HAP-1 (cell line): ENCODE results near the gene RCE1.

Experiments
- DNase-seq, 2 experiments: peaks; one replicate each; pipeline ENCODE4 v3.0.0-alpha.2; 2016 to 2020; ENCODE audit warnings: low spot score in 2 of 2
- H3K27me3 ChIP-seq: fragments of 250-450 bp; sonication (Bioruptor Pico); 2 replicates; pipeline ENCODE4 v1.5.1; 2020; ENCODE audit warnings: low read depth, mild to moderate bottlenecking, moderate library complexity
- H3K36me3 ChIP-seq: fragments of 250-450 bp; sonication (Bioruptor Pico); replicated peaks from 2 replicates; pipeline ENCODE4 v1.5.1; 2020; ENCODE audit warnings: mild to moderate bottlenecking
- H3K4me1 ChIP-seq: fragments of 250-450 bp; sonication (Bioruptor Pico); 2 replicates; pipeline ENCODE4 v1.5.1; 2020; ENCODE audit warnings: mild to moderate bottlenecking
- H3K4me3 ChIP-seq: fragments of 250-450 bp; sonication (Bioruptor Pico); 2 replicates; pipeline ENCODE4 v1.5.1; 2020; ENCODE audit warnings: mild to moderate bottlenecking, moderate library complexity
- H3K9me3 ChIP-seq: fragments of 250-450 bp; sonication (Bioruptor Pico); 2 replicates; pipeline ENCODE4 v1.5.1; 2020; ENCODE audit warnings: mild to moderate bottlenecking, moderate library complexity
- in situ Hi-C: fragments of 300-500 bp; cut with MboI; formaldehyde crosslinking; loops from 3 replicates; pipeline ENCODE4 v1.14.3; 2020; ENCODE audit warnings: low sequenced_read_pairs, inconsistent platforms, mixed read lengths

Gene RCE1

DNA sequence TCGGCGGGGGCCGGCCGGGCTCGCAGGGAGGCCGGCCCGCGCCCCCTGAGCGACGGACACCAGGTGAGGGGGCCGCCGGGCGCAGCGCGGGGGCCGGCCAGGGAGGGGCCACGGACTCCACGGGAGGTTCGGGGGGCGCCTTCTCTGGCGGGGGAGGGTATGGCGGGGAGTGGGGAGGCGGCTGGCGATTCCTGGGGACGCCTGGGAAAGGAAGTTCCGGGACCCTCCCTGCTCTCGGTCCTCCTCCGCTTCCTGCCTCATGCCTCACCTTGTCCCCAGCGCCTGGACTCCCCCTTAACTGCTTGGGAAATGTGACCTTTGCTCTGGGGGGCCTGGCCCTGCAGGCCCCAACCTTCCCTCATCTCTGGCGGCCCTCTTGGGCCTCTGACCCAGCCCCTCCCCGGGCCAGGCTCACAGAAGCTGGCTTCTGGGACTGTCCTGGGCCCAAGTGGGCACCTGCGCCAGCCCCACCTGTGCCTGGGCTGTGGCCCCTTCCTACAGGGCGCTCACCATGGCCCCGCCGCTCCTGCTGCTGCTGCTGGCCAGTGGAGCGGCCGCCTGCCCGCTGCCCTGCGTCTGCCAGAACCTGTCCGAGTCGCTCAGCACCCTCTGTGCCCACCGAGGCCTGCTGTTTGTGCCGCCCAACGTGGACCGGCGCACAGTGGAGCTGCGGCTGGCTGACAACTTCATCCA, 14.1 kb downstream of the RCE1 start:
- Histone ChIP-seq H3K27me3 (no peaks in the 10 kb centered on the region), H3K4me1 (peaks cover 5% of the 10 kb centered on the region), H3K9me3 (no peaks in the 10 kb centered on the region), H3K4me3 (peak overlapping the region; percentile 42), H3K36me3 (peaks cover 26% of the 10 kb centered on the region)
- in situ Hi-C loops, result no loop called here
- peak in 1 of 2 experiments; percentile 41 for DNase-seq

DNA sequence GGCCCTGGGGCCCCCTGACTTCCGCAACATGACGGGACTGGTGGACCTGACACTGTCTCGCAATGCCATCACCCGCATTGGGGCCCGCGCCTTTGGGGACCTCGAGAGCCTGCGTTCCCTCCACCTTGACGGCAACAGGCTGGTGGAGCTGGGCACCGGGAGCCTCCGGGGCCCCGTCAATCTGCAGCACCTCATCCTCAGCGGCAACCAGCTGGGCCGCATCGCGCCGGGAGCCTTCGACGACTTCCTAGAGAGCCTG, 14.6 kb downstream of the RCE1 start:
- peaks cover 26% of the 10 kb centered on the region for H3K36me3 ChIP-seq
- H3K4me1 ChIP-seq, result peaks cover 5% of the 10 kb centered on the region
- DNase-seq, result no peak
- no peaks in the 10 kb centered on the region for H3K9me3 ChIP-seq
- no peaks in the 10 kb centered on the region for H3K27me3 ChIP-seq
- in situ Hi-C loops, result no loop called here
- peak overlapping the region; percentile 42 for H3K4me3 ChIP-seq

DNA sequence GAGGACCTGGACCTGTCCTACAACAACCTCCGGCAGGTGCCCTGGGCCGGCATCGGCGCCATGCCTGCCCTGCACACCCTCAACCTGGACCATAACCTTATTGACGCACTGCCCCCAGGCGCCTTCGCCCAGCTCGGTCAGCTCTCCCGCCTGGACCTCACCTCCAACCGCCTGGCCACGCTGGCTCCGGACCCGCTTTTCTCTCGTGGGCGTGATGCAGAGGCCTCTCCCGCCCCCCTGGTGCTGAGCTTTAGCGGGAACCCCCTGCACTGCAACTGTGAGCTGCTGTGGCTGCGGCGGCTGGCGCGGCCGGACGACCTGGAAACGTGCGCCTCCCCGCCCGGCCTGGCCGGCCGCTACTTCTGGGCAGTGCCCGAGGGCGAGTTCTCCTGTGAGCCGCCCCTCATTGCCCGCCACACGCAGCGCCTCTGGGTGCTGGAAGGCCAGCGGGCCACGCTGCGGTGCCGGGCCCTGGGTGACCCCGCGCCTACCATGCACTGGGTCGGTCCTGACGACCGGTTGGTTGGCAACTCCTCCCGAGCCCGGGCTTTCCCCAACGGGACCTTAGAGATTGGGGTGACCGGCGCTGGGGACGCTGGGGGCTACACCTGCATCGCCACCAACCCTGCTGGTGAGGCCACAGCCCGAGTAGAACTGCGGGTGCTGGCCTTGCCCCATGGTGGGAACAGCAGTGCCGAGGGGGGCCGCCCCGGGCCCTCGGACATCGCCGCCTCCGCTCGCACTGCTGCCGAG, 15.1 kb downstream of the RCE1 start:
- H3K36me3 ChIP-seq, result peaks cover 26% of the 10 kb centered on the region
- no peaks in the 10 kb centered on the region for H3K9me3 ChIP-seq
- H3K4me1 ChIP-seq, result peaks cover 5% of the 10 kb centered on the region
- in situ Hi-C loops, result no loop called here
- H3K27me3 ChIP-seq, result no peaks in the 10 kb centered on the region
- H3K4me3 ChIP-seq, result peak overlapping the region; percentile 42; the same call in 1 of the 2 replicates
- no peak for DNase-seq

- no peaks in the 10 kb centered on the region for H3K9me3 ChIP-seq
- H3K27me3 ChIP-seq, result no peaks in the 10 kb centered on the region
- DNase-seq, result no peak
- H3K36me3 ChIP-seq, result peaks cover 26% of the 10 kb centered on the region
- in situ Hi-C loops, result no loop called here
- H3K4me1 ChIP-seq, result peaks cover 5% of the 10 kb centered on the region
- no peak overlapping the region for H3K4me3 ChIP-seq
Measured at GRCh38 chr11:66858939-66859685, 15.9 kb downstream of the RCE1 start.

DNA sequence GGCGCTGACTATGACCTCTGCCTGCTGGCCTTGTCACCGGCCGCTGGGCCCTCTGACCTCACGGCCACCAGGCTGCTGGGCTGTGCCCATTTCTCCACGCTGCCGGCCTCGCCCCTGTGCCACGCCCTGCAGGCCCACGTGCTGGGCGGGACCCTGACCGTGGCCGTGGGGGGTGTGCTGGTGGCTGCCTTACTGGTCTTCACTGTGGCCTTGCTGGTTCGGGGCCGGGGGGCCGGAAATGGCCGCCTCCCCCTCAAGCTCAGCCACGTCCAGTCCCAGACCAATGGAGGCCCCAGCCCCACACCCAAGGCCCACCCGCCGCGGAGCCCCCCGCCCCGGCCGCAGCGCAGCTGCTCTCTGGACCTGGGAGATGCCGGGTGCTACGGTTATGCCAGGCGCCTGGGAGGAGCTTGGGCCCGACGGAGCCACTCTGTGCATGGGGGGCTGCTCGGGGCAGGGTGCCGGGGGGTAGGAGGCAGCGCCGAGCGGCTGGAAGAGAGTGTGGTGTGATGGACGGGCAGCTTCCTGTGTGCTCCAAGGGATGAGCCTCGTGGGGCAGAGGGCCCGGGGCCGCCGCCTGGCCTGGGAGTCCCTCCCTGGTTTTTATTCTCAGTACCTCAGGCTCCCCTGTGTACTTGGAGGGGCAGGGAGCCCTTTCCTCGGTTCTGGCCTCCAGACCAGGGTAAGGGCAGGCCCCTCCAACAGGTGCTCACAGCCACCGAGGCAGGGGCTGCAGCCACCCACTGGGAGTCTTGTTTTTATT, 16.6 kb downstream of the RCE1 start:
- Histone ChIP-seq H3K4me3 (no peak overlapping the region), H3K9me3 (no peaks in the 10 kb centered on the region), H3K4me1 (peaks cover 5% of the 10 kb centered on the region), H3K36me3 (peaks cover 26% of the 10 kb centered on the region), H3K27me3 (no peaks in the 10 kb centered on the region)
- in situ Hi-C loops, result no loop called here
- DNase-seq, result no peak

DNA sequence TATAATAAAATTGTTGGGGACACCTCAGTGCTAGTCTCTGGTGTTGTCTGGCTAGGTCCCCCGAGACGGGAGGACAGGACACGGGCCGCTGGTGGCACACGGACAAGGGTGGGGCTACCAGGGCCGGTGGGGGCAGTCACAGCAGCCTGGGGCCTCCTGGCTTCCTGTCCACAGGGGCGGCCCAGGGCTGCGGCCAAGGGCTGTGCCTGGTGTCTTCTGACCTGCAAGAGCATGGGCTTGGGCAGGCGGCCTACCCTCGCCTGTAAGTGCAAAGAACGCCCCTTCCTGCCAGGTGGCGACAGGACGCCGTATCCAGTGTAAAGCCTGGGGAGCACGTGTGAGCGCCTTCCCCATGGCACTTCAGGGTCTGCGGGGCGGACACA, 17.2 kb downstream of the RCE1 start:
- no peaks in the 10 kb centered on the region for H3K9me3 ChIP-seq
- in situ Hi-C loops, result no loop called here
- peaks cover 5% of the 10 kb centered on the region for H3K4me1 ChIP-seq
- no peaks in the 10 kb centered on the region for H3K27me3 ChIP-seq
- H3K36me3 ChIP-seq, result peaks cover 26% of the 10 kb centered on the region
- no peak overlapping the region for H3K4me3 ChIP-seq
- DNase-seq, result no peak

DNA sequence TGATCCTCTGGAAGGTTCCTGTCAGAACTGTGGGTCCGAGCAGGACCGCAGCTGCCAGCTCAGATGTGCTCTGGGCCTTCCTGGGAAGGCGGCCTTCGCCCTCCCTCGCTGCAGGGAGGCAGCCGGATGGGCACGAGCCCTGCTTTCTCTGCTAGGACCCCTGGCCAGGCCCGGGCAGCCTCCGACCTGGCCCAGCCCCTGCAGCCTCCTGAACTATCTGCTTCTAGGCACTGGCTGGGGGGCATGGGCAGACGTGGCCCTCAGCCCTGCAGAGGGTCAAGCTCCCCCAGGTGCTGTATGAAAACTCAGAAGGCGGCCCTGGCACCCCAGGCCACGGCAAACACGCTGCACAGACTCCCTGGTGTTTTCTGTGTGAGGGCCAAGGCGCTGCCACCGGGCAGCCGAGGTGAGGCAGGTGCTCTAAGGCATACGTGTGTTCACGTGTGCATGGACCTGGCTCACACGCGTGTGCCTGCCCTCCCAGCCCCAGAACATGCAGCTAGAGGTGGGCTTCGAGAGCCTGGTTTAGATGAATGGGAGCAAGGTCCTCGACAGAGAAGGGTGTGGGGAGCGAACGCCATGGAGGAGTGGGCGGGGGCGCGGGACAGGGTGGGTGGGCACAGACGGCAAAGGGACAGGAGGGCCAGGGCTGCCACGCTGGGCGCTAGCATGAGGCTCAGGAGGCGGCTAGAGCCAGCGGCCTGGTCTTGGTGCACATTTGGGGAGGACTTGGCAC, 18.0 kb downstream of the RCE1 start:
- no peaks in the 10 kb centered on the region for H3K9me3 ChIP-seq
- DNase-seq, result no peak
- peaks cover 26% of the 10 kb centered on the region for H3K36me3 ChIP-seq
- H3K4me3 ChIP-seq, result no peak overlapping the region
- H3K27me3 ChIP-seq, result no peaks in the 10 kb centered on the region
- H3K4me1 ChIP-seq, result no peaks in the 10 kb centered on the region
- in situ Hi-C loops, result no loop called here

- in situ Hi-C loops, result no loop called here
- no peak for DNase-seq
- H3K9me3 ChIP-seq, result no peaks in the 10 kb centered on the region
- no peaks in the 10 kb centered on the region for H3K4me1 ChIP-seq
- H3K27me3 ChIP-seq, result no peaks in the 10 kb centered on the region
- peaks cover 26% of the 10 kb centered on the region for H3K36me3 ChIP-seq
- no peak overlapping the region for H3K4me3 ChIP-seq
Measured at GRCh38 chr11:66861774-66862558, 18.7 kb downstream of the RCE1 start.

DNA sequence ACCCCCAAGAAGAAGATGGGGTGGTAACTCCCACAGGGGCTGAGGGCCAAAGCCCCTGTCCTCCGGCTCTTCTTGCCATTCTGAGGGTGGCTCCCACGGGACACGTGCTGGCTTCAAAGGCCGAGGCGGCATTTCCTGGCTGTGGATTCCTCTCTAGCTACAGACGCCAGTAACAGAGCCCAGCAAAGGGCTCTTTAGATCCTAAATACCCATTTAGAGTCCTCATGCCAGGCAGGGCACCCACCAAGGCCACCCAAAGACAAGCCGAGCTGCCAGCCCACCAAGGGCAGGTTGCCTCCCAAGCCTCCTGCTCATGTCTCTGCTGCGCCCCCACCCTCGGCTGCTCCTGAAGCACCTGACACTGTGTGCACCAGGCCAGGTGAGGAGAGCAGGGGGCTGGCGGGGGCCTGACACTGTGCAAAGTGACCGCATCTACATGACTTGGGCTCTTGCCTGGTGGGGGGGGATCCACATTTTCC, 19.4 kb downstream of the RCE1 start:
- Histone ChIP-seq H3K9me3 (no peaks in the 10 kb centered on the region), H3K27me3 (no peaks in the 10 kb centered on the region), H3K4me3 (no peak overlapping the region), H3K36me3 (peaks cover 26% of the 10 kb centered on the region), H3K4me1 (no peaks in the 10 kb centered on the region)
- in situ Hi-C loops, result no loop called here
- no peak for DNase-seq

DNA sequence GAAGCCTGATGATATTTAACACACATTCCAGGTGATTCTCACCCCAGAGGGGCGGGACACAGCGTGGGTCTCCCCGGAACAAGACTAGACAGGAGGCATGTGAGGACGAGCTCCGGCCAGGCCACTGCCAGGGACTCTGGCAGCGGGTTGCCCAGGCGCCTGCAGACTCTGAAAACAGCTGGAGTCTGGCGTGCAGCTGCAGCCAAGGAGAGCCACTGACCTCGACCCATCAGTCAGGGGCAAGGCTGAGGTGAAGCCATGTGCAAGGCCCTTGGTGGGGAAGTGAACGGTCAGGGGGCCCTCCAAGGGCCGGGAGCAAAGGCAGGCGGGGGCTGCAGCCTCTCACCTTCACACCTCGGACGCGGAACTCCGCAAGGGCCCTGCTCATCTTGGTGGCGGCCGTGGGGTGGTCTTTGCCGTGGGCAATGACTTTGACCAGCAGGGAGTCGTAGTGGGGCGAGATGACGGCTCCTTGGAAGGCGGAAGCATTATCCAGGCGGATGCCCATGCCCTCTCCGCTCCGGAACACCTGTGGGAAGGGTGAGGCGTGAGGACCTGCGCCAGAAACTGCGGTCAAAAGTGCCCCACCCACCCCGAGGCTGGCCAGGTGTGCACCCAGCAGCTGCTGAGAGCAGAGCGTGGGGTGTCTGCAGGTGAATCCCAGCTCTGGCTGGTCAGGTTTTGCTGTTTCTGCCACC, 20.3 kb downstream of the RCE1 start:
- in situ Hi-C loops, result no loop called here
- H3K4me3 ChIP-seq, result no peak overlapping the region
- no peaks in the 10 kb centered on the region for H3K27me3 ChIP-seq
- no peak for DNase-seq
- H3K36me3 ChIP-seq, result peaks cover 22% of the 10 kb centered on the region
- H3K9me3 ChIP-seq, result no peaks in the 10 kb centered on the region
- H3K4me1 ChIP-seq, result no peaks in the 10 kb centered on the region; the same call in 1 of the 2 replicates

GRCh38 chr11:66864172-66864901, 21.1 kb downstream of the RCE1 start:
- no peaks in the 10 kb centered on the region; the same call in 1 of the 2 replicates for H3K4me1 ChIP-seq
- no peaks in the 10 kb centered on the region for H3K9me3 ChIP-seq
- DNase-seq, result no peak
- in situ Hi-C loops, result no loop called here
- no peaks in the 10 kb centered on the region for H3K27me3 ChIP-seq
- H3K4me3 ChIP-seq, result no peak overlapping the region
- H3K36me3 ChIP-seq, result peaks cover 14% of the 10 kb centered on the region
